GM18502 (cell line): Measurements from ENCODE around the gene MTUS2.
"Not testable (repeated sequence)": the region's sequence is repeated elsewhere in the genome, so short reads cannot be mapped to it uniquely, and the experiment has no call there.

Source experiments
- ATAC-seq: cut with Tn5 transposase; IDR thresholded peaks from one replicate; pipeline ENCODE4 v1.9.1; 2021; ENCODE audit warnings: mild to moderate bottlenecking; ENCODE audit not compliant: unreplicated experiment, poor library complexity

Gene MTUS2

GRCh38 chr13:29281932-29282495 lies 461.9 kb downstream of the MTUS2 start:
- no peak for ATAC-seq

- ATAC-seq: no peak
These were observed 464.6 kb downstream of the MTUS2 start for GRCh38 chr13:29284726-29285125.

- no peak for ATAC-seq
These were observed 467.1 kb downstream of the MTUS2 start for GRCh38 chr13:29287237-29287636.

GRCh38 chr13:29292045-29292444 lies 471.9 kb downstream of the MTUS2 start:
- ATAC-seq: no peak

GRCh38 chr13:29294821-29295220 lies 474.7 kb downstream of the MTUS2 start:
- no peak for ATAC-seq

GRCh38 chr13:29301027-29301426 lies 480.9 kb downstream of the MTUS2 start:
- no peak for ATAC-seq

- no peak for ATAC-seq
These were observed 484.0 kb downstream of the MTUS2 start for GRCh38 chr13:29304148-29304547.

- ATAC-seq: no peak
These were observed 490.7 kb downstream of the MTUS2 start for GRCh38 chr13:29310806-29311205.

- no peak for ATAC-seq
These were observed 495.7 kb downstream of the MTUS2 start for GRCh38 chr13:29315847-29316246.

- ATAC-seq: no peak
These were observed 497.7 kb downstream of the MTUS2 start for GRCh38 chr13:29317828-29318227.

GRCh38 chr13:29318741-29319140 lies 498.6 kb downstream of the MTUS2 start:
- ATAC-seq: no peak

GRCh38 chr13:29319451-29319850 lies 499.3 kb downstream of the MTUS2 start:
- no peak for ATAC-seq

- ATAC-seq: no peak
These were observed 503.8 kb downstream of the MTUS2 start for GRCh38 chr13:29323954-29324353.

- ATAC-seq: no peak
These were observed 504.5 kb downstream of the MTUS2 start for GRCh38 chr13:29324601-29325000.

- no peak for ATAC-seq
These were observed 508.4 kb downstream of the MTUS2 start for GRCh38 chr13:29328501-29328900.

- no peak for ATAC-seq
These were observed 516.2 kb downstream of the MTUS2 start for GRCh38 chr13:29336356-29336755.

- ATAC-seq: no peak
These were observed 519.5 kb downstream of the MTUS2 start for GRCh38 chr13:29339386-29340272.

GRCh38 chr13:29345860-29346582 lies 525.9 kb downstream of the MTUS2 start:
- not testable (repeated sequence) for ATAC-seq

GRCh38 chr13:29355029-29355428 lies 534.9 kb downstream of the MTUS2 start:
- ATAC-seq: no peak

- no peak for ATAC-seq
These were observed 539.0 kb downstream of the MTUS2 start for GRCh38 chr13:29359181-29359580.

- no peak for ATAC-seq
These were observed 541.6 kb downstream of the MTUS2 start for GRCh38 chr13:29361716-29362115.
